GM23338 (cell line): ENCODE measurements around the gene GLG1.

Experiments used
- EZH2phosphoT487 ChIP-seq: fragments of 200-600 bp; sonication (generic); IDR thresholded peaks from one replicate; pipeline ENCODE4 v1.8.1; 2018; ENCODE audit warnings: antibody characterized with exemption; ENCODE audit not compliant: unreplicated experiment
- JUNB ChIP-seq: IDR thresholded peaks from one replicate; pipeline ENCODE4 v1.6.1; 2016; ENCODE audit warnings: antibody characterized with exemption; ENCODE audit not compliant: unreplicated experiment
- POLR2AphosphoS5 ChIP-seq: IDR thresholded peaks from 2 replicates; pipeline ENCODE4 v1.6.1; 2016; ENCODE audit warnings: antibody characterized with exemption, low read depth
- ZNF462 ChIP-seq: fragments of 250-450 bp; sonication (Bioruptor Pico); IDR thresholded peaks from 2 replicates; pipeline ENCODE4 v1.5.0; 2020; ENCODE audit warnings: mild to moderate bottlenecking, moderate library complexity
- TF ChIP-seq, protein P1 (sequence below), 2 experiments: fragments of 200-600 bp in 1 of 2; sonication (generic) in 1 of 2; conservative IDR thresholded peaks; 2 replicates each; pipeline versions ENCODE4 v1.5.1 to v1.6.1; 2016 to 2017; ENCODE audit warnings: antibody characterized with exemption in 2 of 2, low read depth in 2 of 2, mild to moderate bottlenecking in 2 of 2, moderate library complexity in 1 of 2

DNA sequence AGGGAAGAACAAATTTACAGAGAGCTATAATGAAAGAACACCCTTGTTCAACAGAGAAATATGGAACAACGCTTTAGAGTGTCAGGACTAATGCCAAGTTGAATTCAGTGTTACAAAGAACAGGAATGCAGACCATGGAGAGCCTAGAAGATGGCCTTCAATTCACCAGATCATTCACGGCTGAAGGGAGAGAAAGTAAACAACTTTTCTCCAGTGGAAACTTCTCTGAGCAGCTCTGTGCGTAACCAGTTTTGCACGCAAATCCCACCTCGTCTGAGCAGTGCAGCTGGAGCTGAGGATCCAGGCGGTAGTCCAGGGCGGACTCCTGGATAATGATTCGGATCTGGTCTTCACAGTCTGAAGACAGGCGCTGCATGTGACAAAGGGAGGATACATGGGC lies 145.1 kb downstream of the GLG1 start:
- TF ChIP-seq POLR2AphosphoS5 = no peak
- TF ChIP-seq, protein P1, sequence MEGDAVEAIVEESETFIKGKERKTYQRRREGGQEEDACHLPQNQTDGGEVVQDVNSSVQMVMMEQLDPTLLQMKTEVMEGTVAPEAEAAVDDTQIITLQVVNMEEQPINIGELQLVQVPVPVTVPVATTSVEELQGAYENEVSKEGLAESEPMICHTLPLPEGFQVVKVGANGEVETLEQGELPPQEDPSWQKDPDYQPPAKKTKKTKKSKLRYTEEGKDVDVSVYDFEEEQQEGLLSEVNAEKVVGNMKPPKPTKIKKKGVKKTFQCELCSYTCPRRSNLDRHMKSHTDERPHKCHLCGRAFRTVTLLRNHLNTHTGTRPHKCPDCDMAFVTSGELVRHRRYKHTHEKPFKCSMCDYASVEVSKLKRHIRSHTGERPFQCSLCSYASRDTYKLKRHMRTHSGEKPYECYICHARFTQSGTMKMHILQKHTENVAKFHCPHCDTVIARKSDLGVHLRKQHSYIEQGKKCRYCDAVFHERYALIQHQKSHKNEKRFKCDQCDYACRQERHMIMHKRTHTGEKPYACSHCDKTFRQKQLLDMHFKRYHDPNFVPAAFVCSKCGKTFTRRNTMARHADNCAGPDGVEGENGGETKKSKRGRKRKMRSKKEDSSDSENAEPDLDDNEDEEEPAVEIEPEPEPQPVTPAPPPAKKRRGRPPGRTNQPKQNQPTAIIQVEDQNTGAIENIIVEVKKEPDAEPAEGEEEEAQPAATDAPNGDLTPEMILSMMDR (conservative IDR thresholded peaks at IDR 0.05; ENCODE audit: low read depth in 2 of 2) = no peak
- no peak for TF ChIP-seq EZH2phosphoT487
- TF ChIP-seq JUNB = no peak
- no peak for TF ChIP-seq ZNF462
